C4-2B (cell line): ENCODE data around the gene PRND.

Experiments used
- ZFX ChIP-seq: fragments of 450-650 bp; IDR thresholded peaks from 2 replicates; pipeline ENCODE4 v1.6.1; 2017
- TF ChIP-seq, protein P1 (sequence below): fragments of 450-650 bp; conservative IDR thresholded peaks from 2 replicates; pipeline ENCODE4 v1.5.1; 2017; ENCODE audit warnings: mild to moderate bottlenecking

DNA sequence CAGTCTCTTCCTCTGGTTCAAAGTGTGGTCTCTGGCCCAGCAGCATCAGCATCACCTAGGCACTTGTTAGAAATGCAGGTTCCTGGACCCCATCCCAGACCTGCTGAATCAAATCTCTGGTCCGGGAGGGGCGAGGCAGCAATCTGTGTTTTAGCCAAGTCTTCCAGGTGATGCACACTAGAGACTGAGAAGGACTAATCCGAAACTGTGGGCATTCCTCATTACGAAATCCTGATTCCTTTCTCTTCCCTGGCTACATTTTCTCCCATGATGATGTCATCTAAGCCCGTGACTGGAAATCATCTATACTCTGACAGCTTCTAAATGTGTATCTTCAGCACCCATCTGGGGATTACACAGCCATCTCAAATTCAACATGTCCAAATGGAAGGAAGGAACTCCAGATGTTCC is 39.7 kb upstream of the PRND start:
- TF ChIP-seq, protein P1, sequence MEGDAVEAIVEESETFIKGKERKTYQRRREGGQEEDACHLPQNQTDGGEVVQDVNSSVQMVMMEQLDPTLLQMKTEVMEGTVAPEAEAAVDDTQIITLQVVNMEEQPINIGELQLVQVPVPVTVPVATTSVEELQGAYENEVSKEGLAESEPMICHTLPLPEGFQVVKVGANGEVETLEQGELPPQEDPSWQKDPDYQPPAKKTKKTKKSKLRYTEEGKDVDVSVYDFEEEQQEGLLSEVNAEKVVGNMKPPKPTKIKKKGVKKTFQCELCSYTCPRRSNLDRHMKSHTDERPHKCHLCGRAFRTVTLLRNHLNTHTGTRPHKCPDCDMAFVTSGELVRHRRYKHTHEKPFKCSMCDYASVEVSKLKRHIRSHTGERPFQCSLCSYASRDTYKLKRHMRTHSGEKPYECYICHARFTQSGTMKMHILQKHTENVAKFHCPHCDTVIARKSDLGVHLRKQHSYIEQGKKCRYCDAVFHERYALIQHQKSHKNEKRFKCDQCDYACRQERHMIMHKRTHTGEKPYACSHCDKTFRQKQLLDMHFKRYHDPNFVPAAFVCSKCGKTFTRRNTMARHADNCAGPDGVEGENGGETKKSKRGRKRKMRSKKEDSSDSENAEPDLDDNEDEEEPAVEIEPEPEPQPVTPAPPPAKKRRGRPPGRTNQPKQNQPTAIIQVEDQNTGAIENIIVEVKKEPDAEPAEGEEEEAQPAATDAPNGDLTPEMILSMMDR: no peak
- no peak for TF ChIP-seq ZFX
